Stomach (tissue), 4 donors: ENCODE results near the gene LEMD3.

Experiments used
- EP300 ChIP-seq: sonication (generic); formaldehyde crosslinking; IDR thresholded peaks from one replicate; pipeline ENCODE4 v1.6.1; 2017; ENCODE audit warnings: antibody characterized with exemption
- TF ChIP-seq, protein P1 (sequence below), 7 experiments: fragments of 450-650 bp in 4 of 7; fragments of 200-600 bp in 3 of 7; sonication (generic) in 3 of 7; IDR thresholded peaks; one replicate each; pipeline ENCODE4 v1.5.1; 2016 to 2019; ENCODE audit warnings: antibody characterized with exemption in 7 of 7, control low read depth in 2 of 7, mild to moderate bottlenecking in 1 of 7

GRCh38 chr12:65123435-65124063 lies 45.8 kb upstream of the LEMD3 start:
- no peak for TF ChIP-seq EP300
- TF ChIP-seq, protein P1, sequence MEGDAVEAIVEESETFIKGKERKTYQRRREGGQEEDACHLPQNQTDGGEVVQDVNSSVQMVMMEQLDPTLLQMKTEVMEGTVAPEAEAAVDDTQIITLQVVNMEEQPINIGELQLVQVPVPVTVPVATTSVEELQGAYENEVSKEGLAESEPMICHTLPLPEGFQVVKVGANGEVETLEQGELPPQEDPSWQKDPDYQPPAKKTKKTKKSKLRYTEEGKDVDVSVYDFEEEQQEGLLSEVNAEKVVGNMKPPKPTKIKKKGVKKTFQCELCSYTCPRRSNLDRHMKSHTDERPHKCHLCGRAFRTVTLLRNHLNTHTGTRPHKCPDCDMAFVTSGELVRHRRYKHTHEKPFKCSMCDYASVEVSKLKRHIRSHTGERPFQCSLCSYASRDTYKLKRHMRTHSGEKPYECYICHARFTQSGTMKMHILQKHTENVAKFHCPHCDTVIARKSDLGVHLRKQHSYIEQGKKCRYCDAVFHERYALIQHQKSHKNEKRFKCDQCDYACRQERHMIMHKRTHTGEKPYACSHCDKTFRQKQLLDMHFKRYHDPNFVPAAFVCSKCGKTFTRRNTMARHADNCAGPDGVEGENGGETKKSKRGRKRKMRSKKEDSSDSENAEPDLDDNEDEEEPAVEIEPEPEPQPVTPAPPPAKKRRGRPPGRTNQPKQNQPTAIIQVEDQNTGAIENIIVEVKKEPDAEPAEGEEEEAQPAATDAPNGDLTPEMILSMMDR (IDR thresholded peaks at IDR 0.05) = peak in 4 of 7 experiments; percentile 16 to 51 (median 38)
